Non-pigmented ciliary epithelial cell (primary cell): ENCODE measurements around the gene MARCHF2.
"Not testable (repeated sequence)": the region's sequence is repeated elsewhere in the genome, so short reads cannot be mapped to it uniquely, and the experiment has no call there.

Experiments used
- DNase-seq: peaks from one replicate; pipeline ENCODE4 v3.0.0-alpha.2; 2010; ENCODE audit warnings: low read depth

Gene MARCHF2

DNA sequence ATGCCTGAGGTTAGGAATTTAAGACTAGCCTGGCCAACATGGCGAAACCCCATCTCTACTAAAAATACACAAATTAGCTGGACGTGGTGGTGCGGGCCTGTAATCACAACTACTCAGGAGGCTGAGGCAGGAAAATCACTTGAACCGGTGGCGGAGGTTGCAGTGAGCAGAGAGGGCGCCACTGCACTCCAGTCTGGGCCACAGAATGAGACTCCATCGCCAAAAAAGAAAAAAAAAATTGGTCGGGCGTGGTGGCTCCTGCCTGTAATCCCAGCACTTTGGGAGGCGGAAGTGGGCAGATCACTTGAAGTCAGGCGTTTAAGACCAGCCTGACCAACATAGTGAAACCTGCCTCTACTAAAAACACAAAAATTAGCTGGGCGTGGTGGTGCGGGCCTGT lies 2.4 kb upstream of the MARCHF2 start:
- DNase-seq, result not testable (repeated sequence)

DNA sequence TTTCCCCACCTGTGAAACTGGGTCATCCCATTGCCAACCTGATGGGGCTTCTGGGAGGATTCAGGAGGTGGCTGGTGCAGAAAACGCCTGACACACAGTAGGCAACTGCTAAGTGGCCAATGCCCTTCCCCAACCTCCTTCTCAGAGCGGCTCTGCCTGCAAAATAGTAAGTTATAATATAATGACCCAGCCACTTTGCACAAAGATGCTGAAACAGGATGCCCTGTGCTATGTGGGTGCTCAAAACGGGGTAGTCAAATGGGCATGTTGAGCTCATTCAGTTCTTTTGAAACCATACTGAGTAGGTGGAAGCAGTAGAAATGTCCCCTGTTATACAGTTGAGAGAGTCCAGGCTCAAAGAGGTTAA lies 507 bp downstream of the MARCHF2 start:
- DNase-seq, result no peak

DNA sequence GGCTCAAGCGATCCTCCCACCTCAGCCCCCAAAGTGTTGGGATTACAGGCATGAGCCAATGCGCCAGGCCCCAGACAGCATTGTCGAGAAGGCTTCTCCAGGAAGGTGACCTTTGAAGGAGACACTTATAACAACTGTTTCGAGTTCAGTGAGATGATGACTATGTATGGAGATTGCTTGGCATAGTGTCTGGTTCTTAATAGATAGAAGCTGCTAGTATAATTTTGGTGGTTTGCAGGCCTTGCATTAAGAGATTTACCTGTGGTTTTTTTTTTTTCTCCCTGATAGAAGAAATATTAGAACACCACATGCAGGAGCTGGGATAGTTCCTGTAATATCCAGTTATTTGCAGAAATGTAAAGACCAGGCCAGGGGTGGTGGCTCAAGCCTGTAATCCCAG lies 3.7 kb downstream of the MARCHF2 start:
- no peak for DNase-seq

- no peak for DNase-seq
These were observed 8.7 kb downstream of the MARCHF2 start for GRCh38 chr19:8421484-8422461.

DNA sequence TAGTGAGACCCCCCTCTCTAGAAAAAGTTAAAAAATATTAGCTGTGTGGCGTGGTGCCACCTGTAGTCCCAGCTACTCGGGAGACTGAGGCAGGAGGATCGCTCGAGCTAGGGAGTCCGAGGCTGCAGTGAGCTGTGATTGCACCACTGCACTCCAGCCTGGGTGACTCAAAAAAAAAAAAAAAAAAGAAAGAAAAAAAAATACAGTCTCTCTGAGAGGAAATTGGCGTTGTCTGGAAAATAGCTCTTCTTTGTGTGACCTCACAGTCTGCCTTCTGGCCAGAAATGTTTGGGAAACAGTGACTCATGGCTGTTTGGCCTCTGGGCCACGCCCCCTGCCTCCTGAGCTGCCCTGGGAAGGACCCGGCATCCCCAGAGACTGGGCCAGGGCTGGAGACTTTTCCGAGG lies 10.7 kb downstream of the MARCHF2 start:
- peak; percentile 86 for DNase-seq

DNA sequence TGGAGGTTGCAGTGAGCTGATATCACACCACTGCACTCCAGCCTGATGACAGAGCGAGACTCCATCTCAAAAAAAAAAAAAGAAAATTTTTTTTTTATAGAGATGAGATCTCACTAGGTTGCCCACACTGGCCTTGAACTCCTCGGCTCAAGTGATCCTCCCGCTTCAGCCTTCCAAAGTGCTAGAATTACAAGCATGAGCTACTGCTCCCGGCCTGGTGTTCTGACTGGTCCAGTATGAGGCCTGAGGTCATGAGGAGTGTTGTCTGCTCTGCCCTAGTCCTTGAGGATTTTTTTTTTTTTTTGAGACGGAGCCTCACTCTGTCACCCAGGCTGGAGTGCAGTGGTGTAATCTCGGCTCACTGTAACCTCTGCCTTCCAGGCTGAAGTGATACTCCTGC lies 12.2 kb downstream of the MARCHF2 start:
- DNase-seq, result not testable (repeated sequence)

- DNase-seq, result no peak
These were observed 13.2 kb downstream of the MARCHF2 start for GRCh38 chr19:8426283-8426682.

- no peak for DNase-seq
These were observed 15.9 kb downstream of the MARCHF2 start for GRCh38 chr19:8429044-8429443.

- no peak for DNase-seq
These were observed 16.7 kb downstream of the MARCHF2 start for GRCh38 chr19:8429826-8430225.

GRCh38 chr19:8430650-8431049 lies 17.5 kb downstream of the MARCHF2 start:
- no peak for DNase-seq

- DNase-seq, result no peak
These were observed 25.1 kb downstream of the MARCHF2 start for GRCh38 chr19:8438236-8438635.

GRCh38 chr19:8441725-8442544 lies 28.8 kb downstream of the MARCHF2 start:
- no peak for DNase-seq

DNA sequence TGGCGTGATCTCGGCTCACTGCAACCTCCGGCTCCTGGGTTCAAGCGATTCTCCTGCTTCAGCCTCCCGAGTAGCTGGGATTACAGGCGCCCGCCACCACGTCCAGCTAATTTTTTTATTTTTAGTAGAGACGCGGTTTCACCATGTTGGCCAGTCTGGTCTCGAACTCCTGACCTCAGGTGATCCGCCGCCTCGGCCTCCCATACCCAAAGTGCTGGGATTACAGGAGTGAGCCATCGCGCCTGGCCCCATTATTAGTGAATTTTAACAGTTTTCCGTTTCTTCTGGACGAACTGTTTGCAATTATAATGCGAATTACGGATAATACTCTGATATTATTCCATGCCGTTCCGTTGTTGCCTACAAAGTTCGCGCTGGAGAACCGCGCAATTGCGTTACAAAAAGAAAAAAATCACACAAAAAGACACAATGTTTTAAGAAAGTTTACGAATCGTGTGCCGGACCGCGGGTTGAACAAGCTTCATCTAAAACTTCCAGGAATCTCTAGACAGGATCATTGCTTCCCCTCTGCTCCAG lies 31.1 kb downstream of the MARCHF2 start:
- not testable (repeated sequence) for DNase-seq

DNA sequence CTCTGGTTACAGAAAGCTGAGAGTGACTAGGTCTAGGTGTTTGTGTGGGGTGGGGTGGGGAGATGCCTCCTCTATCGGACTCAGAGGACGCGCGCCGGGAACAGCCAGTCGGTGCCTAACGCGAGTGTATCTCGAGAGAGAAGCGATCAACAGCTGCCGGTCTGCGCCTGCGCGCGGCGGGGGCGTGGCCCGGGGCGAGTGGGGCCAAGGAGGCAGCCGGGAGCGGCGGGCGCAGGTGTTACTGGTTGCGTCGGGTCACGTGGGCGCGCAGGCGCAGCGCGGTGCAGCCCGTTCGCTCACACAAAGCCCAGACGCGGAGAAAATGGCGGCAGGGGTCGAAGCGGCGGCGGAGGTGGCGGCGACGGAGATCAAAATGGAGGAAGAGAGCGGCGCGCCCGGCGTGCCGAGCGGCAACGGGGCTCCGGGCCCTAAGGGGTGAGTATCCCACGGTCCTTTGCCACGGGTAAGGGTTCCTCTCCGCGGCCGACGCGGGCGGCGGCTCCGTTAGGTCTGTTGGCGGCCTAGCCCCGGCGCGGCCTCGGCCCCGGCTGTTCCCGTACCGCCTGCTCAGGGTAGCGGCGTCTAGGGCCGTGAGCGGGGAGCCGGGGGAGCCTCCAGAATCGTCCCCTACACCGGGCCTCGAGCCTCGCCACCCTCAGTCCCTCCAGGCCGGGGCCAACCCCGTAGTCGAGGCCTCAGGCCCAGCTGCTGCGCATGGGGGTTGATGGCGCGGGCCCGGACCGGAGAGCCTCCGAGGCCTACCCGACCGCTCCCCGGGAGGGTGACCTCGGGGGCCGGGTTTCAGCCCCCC lies 31.8 kb downstream of the MARCHF2 start, which contains the start of gene HNRNPM:
TSS of gene HNRNPM (plus strand) at position 299 of the 811 bp plus-strand sequence. CDS start at position 323, 24 bp downstream.
- DNase-seq, result peak; percentile 71

GRCh38 chr19:8445488-8446001 lies 32.4 kb downstream of the MARCHF2 start:
- DNase-seq, result no peak

DNA sequence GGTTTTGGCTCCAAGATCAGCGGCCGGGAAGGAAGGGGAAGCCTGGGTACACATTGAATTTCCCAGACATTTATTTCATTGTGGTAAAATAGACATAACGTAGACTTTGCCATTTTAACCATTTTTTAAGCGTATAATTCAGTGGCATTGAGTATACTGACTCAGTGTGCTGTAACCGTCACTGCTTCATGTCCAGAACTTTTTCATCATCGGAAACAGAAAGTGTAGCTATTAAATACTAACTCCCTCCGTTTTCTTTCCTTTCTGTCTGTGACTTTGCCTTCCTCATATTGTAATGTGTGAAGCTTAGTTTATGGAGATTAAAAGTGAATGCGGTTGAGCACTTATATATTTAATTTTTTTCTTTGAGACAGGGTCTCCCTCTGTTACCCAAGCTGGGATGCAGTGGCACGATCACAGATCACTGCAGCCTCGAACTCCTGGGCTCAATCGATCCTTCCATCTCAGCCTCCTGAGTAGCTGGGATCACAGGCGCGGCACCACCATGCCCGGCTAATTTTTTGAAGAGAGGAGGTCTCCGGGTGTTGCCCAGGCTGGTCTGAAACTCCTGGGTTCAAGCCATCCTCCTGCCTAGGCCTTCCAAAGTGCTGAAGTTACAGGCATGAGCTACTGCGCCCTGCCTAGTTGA lies 33.1 kb downstream of the MARCHF2 start:
- no peak for DNase-seq

DNA sequence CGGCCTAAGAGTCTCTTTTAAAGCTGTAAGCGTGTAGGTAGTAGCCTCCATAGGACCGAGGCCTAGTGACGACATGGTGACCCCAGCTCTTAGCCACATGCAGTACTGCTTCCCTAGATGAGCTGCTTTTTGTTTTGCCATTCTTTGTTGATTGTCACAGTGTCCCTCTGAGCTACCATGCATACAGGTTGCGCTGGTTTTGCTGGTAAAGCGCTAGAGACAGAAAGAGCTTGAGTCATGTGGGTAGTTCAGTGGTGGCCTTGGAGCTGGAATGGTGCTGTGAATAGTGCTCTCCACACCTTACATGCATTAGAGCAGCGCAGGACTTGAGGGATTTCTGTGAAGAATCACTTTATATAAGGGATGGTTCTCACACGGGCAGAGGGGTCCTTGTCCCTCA lies 36.7 kb downstream of the MARCHF2 start:
- no peak for DNase-seq

- DNase-seq, result no peak
These were observed 38.3 kb downstream of the MARCHF2 start for GRCh38 chr19:8451377-8451776.

GRCh38 chr19:8451885-8452284 lies 38.8 kb downstream of the MARCHF2 start:
- peak; percentile 35 for DNase-seq

GRCh38 chr19:8452446-8453123 lies 39.5 kb downstream of the MARCHF2 start:
- no peak for DNase-seq
